Measurements from ENCODE around the gene NPAS3. TPM values are rescaled to one million over a fixed set of nuclear protein-coding genes. Genes with fewer than 3 reads are reported as not detected.

The NPAS3 gene
- total and polyA plus RNA-seq, 8 donors: 0.09 to 0.79 (median 0.56) TPM

GRCh38 chr14:32993921-32994320 lies 55.2 kb downstream of the NPAS3 start:
- peaks cover 0 to 11% of the 10 kb centered on the region in 2 donors for H3K9me3 ChIP-seq
- ATAC-seq (no peak), DNase-seq (no peak)
- intact Hi-C loops (cut with DNase I): no loop called here
- H3K27me3 ChIP-seq: no peaks in the 10 kb centered on the region
- TF ChIP-seq CTCF (IDR thresholded peaks at IDR 0.05): no peak
- H3K4me1 ChIP-seq: no peaks in the 10 kb centered on the region
- H3K27ac ChIP-seq: no peak overlapping the region
- no peaks in the 10 kb centered on the region for H3K36me3 ChIP-seq
- H3K4me3 ChIP-seq: no peak overlapping the region

GRCh38 chr14:32996343-32996742 lies 57.7 kb downstream of the NPAS3 start:
- Histone ChIP-seq H3K9me3 (peaks cover 0 to 11% of the 10 kb centered on the region in 2 donors), H3K4me3 (no peak overlapping the region), H3K36me3 (no peaks in the 10 kb centered on the region), H3K27me3 (no peaks in the 10 kb centered on the region), H3K4me1 (no peaks in the 10 kb centered on the region), H3K27ac (no peak overlapping the region)
- no peak for DNase-seq
- no peak for ATAC-seq
- TF ChIP-seq CTCF (IDR thresholded peaks at IDR 0.05): no peak
- intact Hi-C loops (cut with DNase I): no loop called here

- Histone ChIP-seq H3K27ac (no peak overlapping the region), H3K9me3 (peaks cover 0 to 11% of the 10 kb centered on the region in 2 donors), H3K36me3 (no peaks in the 10 kb centered on the region), H3K27me3 (no peaks in the 10 kb centered on the region), H3K4me1 (no peaks in the 10 kb centered on the region), H3K4me3 (no peak overlapping the region)
- ATAC-seq (no peak), DNase-seq (no peak)
- intact Hi-C loops (cut with DNase I): no loop called here
- peak in 1 of 2 donors; percentile 13 for TF ChIP-seq CTCF (IDR thresholded peaks at IDR 0.05)
Observed at GRCh38 chr14:32998433-32998832, 59.8 kb downstream of the NPAS3 start.

- no peak for ATAC-seq
- intact Hi-C loops (cut with DNase I): no loop called here
Observed at GRCh38 chr14:33009673-33010072, 71.0 kb downstream of the NPAS3 start.

GRCh38 chr14:33010495-33010894 lies 71.8 kb downstream of the NPAS3 start:
- DNase-seq (no peak), ATAC-seq (no peak)
- no peak overlapping the region for H3K4me3 ChIP-seq
- TF ChIP-seq CTCF (IDR thresholded peaks at IDR 0.05): no peak
- intact Hi-C loops (cut with DNase I): no loop called here
- H3K27me3 ChIP-seq: no peaks in the 10 kb centered on the region
- no peaks in the 10 kb centered on the region for H3K4me1 ChIP-seq
- H3K36me3 ChIP-seq: no peaks in the 10 kb centered on the region
- H3K9me3 ChIP-seq: no peaks in the 10 kb centered on the region
- H3K27ac ChIP-seq: no peak overlapping the region

More at GRCh38 chr14:33009673-33010072, 71.0 kb downstream of the NPAS3 start:
- no peak for DNase-seq
- no peaks in the 10 kb centered on the region for H3K36me3 ChIP-seq
- no peak for TF ChIP-seq CTCF (IDR thresholded peaks at IDR 0.05)
- no peak overlapping the region for H3K4me3 ChIP-seq
- H3K27me3 ChIP-seq: no peaks in the 10 kb centered on the region
- H3K4me1 ChIP-seq: no peaks in the 10 kb centered on the region
- H3K9me3 ChIP-seq: no peaks in the 10 kb centered on the region
- no peak overlapping the region for H3K27ac ChIP-seq

Measured in left lung (tissue), 10 donors.